ENCODE measurements around the gene ABCC6.

DNA sequence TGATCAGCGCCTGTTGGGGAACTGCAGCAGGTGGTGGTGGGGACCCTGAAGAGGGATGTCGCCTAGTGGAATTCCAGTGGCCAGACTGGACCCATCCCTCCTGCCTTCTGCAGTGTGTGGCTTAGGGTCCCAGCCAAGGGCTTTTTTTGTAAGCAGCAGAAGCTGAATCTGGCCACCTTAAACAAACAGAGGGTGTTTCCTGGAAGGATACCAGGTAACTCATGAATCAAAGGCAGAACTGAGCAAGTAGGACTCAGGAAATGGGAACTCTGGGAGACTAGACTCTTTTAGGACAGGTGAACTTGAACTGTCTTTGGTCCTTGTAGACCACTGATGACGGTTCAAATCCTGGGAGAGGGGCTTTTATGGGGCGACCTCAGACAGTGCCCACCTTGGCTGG lies 124.0 kb downstream of the ABCC6 start:
- TF ChIP-seq, protein P1, sequence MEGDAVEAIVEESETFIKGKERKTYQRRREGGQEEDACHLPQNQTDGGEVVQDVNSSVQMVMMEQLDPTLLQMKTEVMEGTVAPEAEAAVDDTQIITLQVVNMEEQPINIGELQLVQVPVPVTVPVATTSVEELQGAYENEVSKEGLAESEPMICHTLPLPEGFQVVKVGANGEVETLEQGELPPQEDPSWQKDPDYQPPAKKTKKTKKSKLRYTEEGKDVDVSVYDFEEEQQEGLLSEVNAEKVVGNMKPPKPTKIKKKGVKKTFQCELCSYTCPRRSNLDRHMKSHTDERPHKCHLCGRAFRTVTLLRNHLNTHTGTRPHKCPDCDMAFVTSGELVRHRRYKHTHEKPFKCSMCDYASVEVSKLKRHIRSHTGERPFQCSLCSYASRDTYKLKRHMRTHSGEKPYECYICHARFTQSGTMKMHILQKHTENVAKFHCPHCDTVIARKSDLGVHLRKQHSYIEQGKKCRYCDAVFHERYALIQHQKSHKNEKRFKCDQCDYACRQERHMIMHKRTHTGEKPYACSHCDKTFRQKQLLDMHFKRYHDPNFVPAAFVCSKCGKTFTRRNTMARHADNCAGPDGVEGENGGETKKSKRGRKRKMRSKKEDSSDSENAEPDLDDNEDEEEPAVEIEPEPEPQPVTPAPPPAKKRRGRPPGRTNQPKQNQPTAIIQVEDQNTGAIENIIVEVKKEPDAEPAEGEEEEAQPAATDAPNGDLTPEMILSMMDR (IDR thresholded peaks at IDR 0.05; ENCODE audit: insufficient read depth, low read length, poor library complexity, severe bottlenecking) = no peak
- no peak for TF ChIP-seq EZH2phosphoT487 (conservative IDR thresholded peaks at IDR 0.05; ENCODE audit: low read length)
